Liver (tissue), 9 donors: ENCODE measurements around the gene AGPAT4. TPM values are rescaled to one million over a fixed set of nuclear protein-coding genes. Genes with fewer than 3 reads are reported as not detected.

ENCODE experiments used
- DNase-seq: peaks from one replicate; pipeline ENCODE4 v3.0.0-alpha.2; 2017; ENCODE audit warnings: low spot score
- H3K27ac ChIP-seq, 2 donors: one replicate each; pipeline ENCODE4 v1.7.0; 2013; ENCODE audit warnings: inconsistent platforms in 2 of 2, low read length in 2 of 2, control low read depth in 1 of 2, low read depth in 1 of 2, mild to moderate bottlenecking in 1 of 2
- H3K27me3 ChIP-seq, 4 donors: one replicate each; pipeline versions ENCODE4 v1.6.1 to v1.7.0; 2013; ENCODE audit warnings: low read length in 3 of 4, inconsistent platforms in 1 of 4, mild to moderate bottlenecking in 1 of 4, moderate library complexity in 1 of 4; ENCODE audit not compliant: control insufficient read depth in 4 of 4, insufficient read depth in 4 of 4
- H3K36me3 ChIP-seq, 4 donors: one replicate each; pipeline versions ENCODE4 v1.6.1 to v1.7.0; 2013; ENCODE audit warnings: low read length in 3 of 4, mild to moderate bottlenecking in 3 of 4, low read depth in 1 of 4, moderate library complexity in 1 of 4; ENCODE audit not compliant: control insufficient read depth in 4 of 4, insufficient read depth in 3 of 4
- H3K4me1 ChIP-seq, 4 donors: one replicate each; pipeline versions ENCODE4 v1.6.1 to v1.7.0; 2013; ENCODE audit warnings: low read length in 3 of 4, mild to moderate bottlenecking in 3 of 4, moderate library complexity in 1 of 4; ENCODE audit not compliant: control insufficient read depth in 4 of 4, insufficient read depth in 4 of 4
- H3K4me3 ChIP-seq, 3 donors: one replicate each; pipeline versions ENCODE4 v1.6.1 to v1.7.0; 2013; ENCODE audit warnings: low read length in 3 of 3, control low read depth in 1 of 3, low read depth in 1 of 3, mild to moderate bottlenecking in 1 of 3
- H3K9ac ChIP-seq, 2 donors: one replicate each; pipeline ENCODE4 v1.7.0; 2013; ENCODE audit warnings: low read length in 2 of 2, mild to moderate bottlenecking in 2 of 2, moderate library complexity in 2 of 2, control low read depth in 1 of 2, low read depth in 1 of 2
- H3K9me3 ChIP-seq, 4 donors: one replicate each; pipeline versions ENCODE4 v1.6.1 to v1.7.0; 2013; ENCODE audit warnings: low read length in 3 of 4; ENCODE audit not compliant: control insufficient read depth in 4 of 4
- ATF3 ChIP-seq: IDR thresholded peaks from 2 replicates; pipeline ENCODE4 v1.6.1; 2016; ENCODE audit warnings: antibody characterized with exemption
- CTCF ChIP-seq: fragments of 150-350 bp; IDR thresholded peaks from 2 replicates; pipeline ENCODE4 v1.5.1; 2017; ENCODE audit warnings: improper control_type of control experiment, low read depth, low read length; ENCODE audit not compliant: missing input control
- EGR1 ChIP-seq, 2 donors: IDR thresholded peaks; 2 replicates each; pipeline ENCODE4 v1.6.1; 2016 to 2018; ENCODE audit warnings: antibody characterized with exemption in 2 of 2, low read depth in 2 of 2
- FOXA1 ChIP-seq: IDR thresholded peaks from 2 replicates; pipeline ENCODE4 v1.6.1; 2016; ENCODE audit warnings: antibody characterized with exemption
- FOXA2 ChIP-seq: IDR thresholded peaks from 2 replicates; pipeline ENCODE4 v1.6.1; 2016; ENCODE audit warnings: antibody characterized with exemption
- JUND ChIP-seq, 2 donors: IDR thresholded peaks; 2 replicates each; pipeline ENCODE4 v1.6.1; 2016; ENCODE audit warnings: antibody characterized with exemption in 2 of 2
- NR2F2 ChIP-seq: IDR thresholded peaks from 2 replicates; pipeline ENCODE4 v1.6.1; 2016; ENCODE audit warnings: antibody characterized with exemption
- RAD21 ChIP-seq, 2 donors: IDR thresholded peaks; 2 replicates each; pipeline ENCODE4 v1.6.1; 2016; ENCODE audit warnings: antibody characterized with exemption in 2 of 2, mild to moderate bottlenecking in 2 of 2
- RXRA ChIP-seq, 2 donors: IDR thresholded peaks; 2 replicates each; pipeline ENCODE4 v1.6.1; 2017 to 2018; ENCODE audit warnings: antibody characterized with exemption in 2 of 2, mild to moderate bottlenecking in 1 of 2
- TAF1 ChIP-seq: conservative IDR thresholded peaks from 2 replicates; pipeline ENCODE4 v1.6.1; 2016; ENCODE audit warnings: antibody characterized with exemption, mild to moderate bottlenecking
- YY1 ChIP-seq: IDR thresholded peaks from 2 replicates; pipeline ENCODE4 v1.6.1; 2016; ENCODE audit warnings: antibody characterized with exemption, mild to moderate bottlenecking
- ZBTB33 ChIP-seq: IDR thresholded peaks from 2 replicates; pipeline ENCODE4 v1.6.1; 2016; ENCODE audit warnings: antibody characterized with exemption
- WGBS: extraction: QIAGEN DNeasy Blood & Tissue Kit; methylation state at CpG from one replicate; pipeline ENCODE4 v1.1.7; 2013; 5-methylcytosine and 5-hydroxymethylcytosine counted together
- polyA plus RNA-seq, 2 donors: library from polyadenylated mRNA; stranded (reverse) in 1 of 2; unstranded in 1 of 2; fragments of 200-250 nt in 1 of 2; fragments of >200 nt in 1 of 2; fragmentation: Nextera tagmentation in 1 of 2; extraction: Ambion mirVana in 1 of 2; gene quantifications; one replicate each; pipeline versions ENCODE4 v1.2.1 to v1.2.3, GENCODE V29; 2013 to 2015
- total RNA-seq, 2 donors: library from RNA; depleted of rRNA; stranded (reverse); fragments of >200 nt; gene quantifications; one replicate each; pipeline ENCODE4 v1.2.3, GENCODE V29; 2014
- donor health status: healthy.
- donor health status: healthy.
- donor health status: healthy.
- donor health status: healthy.
- donor health status: healthy.

The AGPAT4 gene
- total and polyA plus RNA-seq, 4 donors = 0.44 to 17.5 (median 0.69) TPM

GRCh38 chr6:161107779-161108730 lies 165.8 kb downstream of the AGPAT4 start:
- no peak overlapping the region for H3K27ac ChIP-seq
- peaks cover 14 to 73% (median 61%) of the 10 kb centered on the region in 4 donors for H3K36me3 ChIP-seq
- DNase-seq = no peak
- TF ChIP-seq FOXA1 (no peak), JUND (IDR thresholded peaks at IDR 0.05) (no peak), TAF1 (no peak), ZBTB33 (no peak), NR2F2 (no peak), ATF3 (no peak), FOXA2 (no peak), EGR1 (IDR thresholded peaks at IDR 0.05; ENCODE audit: low read depth in 2 of 2) (no peak), YY1 (no peak), CTCF (no peak)
- no peak overlapping the region for H3K9ac ChIP-seq
- H3K27me3 ChIP-seq = no peaks in the 10 kb centered on the region
- no peaks in the 10 kb centered on the region for H3K4me1 ChIP-seq
- no peak overlapping the region for H3K4me3 ChIP-seq
- WGBS = 97% methylated on average over 23 of the region's 23 CpGs
- no peaks in the 10 kb centered on the region for H3K9me3 ChIP-seq

- Histone ChIP-seq H3K9me3 (no peaks in the 10 kb centered on the region), H3K27me3 (no peaks in the 10 kb centered on the region), H3K27ac (no peak overlapping the region), H3K4me3 (no peak overlapping the region), H3K9ac (no peak overlapping the region), H3K36me3 (peaks cover 13 to 56% (median 46%) of the 10 kb centered on the region in 4 donors), H3K4me1 (no peaks in the 10 kb centered on the region)
- no peak for TF ChIP-seq EGR1 (IDR thresholded peaks at IDR 0.05; ENCODE audit: low read depth in 2 of 2)
- no peak for TF ChIP-seq RXRA (IDR thresholded peaks at IDR 0.05)
- no peak for TF ChIP-seq CTCF
- TF ChIP-seq ATF3 = no peak
- TF ChIP-seq FOXA1 = no peak
- TF ChIP-seq RAD21 (IDR thresholded peaks at IDR 0.05) = no peak
- no peak for DNase-seq
- WGBS = 95% methylated on average over 2 of the region's 2 CpGs
Measured at GRCh38 chr6:161105408-161105807, 168.5 kb downstream of the AGPAT4 start.
